Measurements from ENCODE around the gene ZKSCAN5.

DNA sequence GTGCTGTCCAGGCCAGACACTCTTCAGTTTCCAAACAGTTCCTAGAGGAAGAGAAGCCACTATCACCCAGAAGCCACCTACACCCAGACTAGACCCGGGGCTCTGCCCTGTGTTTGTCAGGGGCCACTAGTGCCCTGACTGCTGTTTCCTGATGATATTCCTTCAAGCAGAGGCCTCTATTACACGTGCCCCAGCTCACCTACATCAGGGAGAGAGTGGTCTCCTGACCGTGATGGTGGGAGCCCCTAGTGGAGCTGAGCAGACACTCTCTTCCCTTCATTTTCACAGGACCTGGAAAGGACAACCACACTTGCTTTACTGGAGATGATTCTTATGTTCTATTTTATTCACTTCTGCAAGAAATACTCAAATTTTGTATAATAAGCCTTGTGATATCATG lies 13.6 kb upstream of the ZKSCAN5 start:
- TF ChIP-seq, protein P1, sequence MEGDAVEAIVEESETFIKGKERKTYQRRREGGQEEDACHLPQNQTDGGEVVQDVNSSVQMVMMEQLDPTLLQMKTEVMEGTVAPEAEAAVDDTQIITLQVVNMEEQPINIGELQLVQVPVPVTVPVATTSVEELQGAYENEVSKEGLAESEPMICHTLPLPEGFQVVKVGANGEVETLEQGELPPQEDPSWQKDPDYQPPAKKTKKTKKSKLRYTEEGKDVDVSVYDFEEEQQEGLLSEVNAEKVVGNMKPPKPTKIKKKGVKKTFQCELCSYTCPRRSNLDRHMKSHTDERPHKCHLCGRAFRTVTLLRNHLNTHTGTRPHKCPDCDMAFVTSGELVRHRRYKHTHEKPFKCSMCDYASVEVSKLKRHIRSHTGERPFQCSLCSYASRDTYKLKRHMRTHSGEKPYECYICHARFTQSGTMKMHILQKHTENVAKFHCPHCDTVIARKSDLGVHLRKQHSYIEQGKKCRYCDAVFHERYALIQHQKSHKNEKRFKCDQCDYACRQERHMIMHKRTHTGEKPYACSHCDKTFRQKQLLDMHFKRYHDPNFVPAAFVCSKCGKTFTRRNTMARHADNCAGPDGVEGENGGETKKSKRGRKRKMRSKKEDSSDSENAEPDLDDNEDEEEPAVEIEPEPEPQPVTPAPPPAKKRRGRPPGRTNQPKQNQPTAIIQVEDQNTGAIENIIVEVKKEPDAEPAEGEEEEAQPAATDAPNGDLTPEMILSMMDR (IDR thresholded peaks at IDR 0.05; ENCODE audit: low read depth, low read length, poor library complexity, severe bottlenecking) = peak; percentile 29
- no peak for TF ChIP-seq EZH2phosphoT487 (IDR thresholded peaks at IDR 0.05; ENCODE audit: borderline replicate concordance, low read length)

All from DOHH2 (cell line).